Vagina (tissue), 2 donors: ENCODE measurements around the gene HSF5.

ENCODE experiments used
- CTCF ChIP-seq, 3 experiments: fragments of 450-650 bp in 2 of 3; fragments of 200-600 bp in 1 of 3; sonication (generic) in 1 of 3; IDR thresholded peaks; one replicate each; pipeline ENCODE4 v1.5.1; 2017 to 2019; ENCODE audit warnings: antibody characterized with exemption in 3 of 3, mild to moderate bottlenecking in 2 of 3, moderate library complexity in 2 of 3
- POLR2A ChIP-seq, 2 donors: fragments of 450-650 bp; IDR thresholded peaks; one replicate each; pipeline ENCODE4 v1.6.1; 2017; ENCODE audit warnings: antibody characterized with exemption in 2 of 2, mild to moderate bottlenecking in 2 of 2, moderate library complexity in 2 of 2

GRCh38 chr17:58384897-58385296, 103.3 kb downstream of the HSF5 start:
- no peak for TF ChIP-seq POLR2A (IDR thresholded peaks at IDR 0.05)
- no peak for TF ChIP-seq CTCF (IDR thresholded peaks at IDR 0.05)
